K562 (cell line): ENCODE results near the gene PRKG2. TPM values are rescaled to one million over a fixed set of nuclear protein-coding genes. Genes with fewer than 3 reads are reported as not detected.

Experiments
- BHLHE40 ChIP-seq: IDR thresholded peaks from 2 replicates; pipeline ENCODE4 v1.6.1; 2011; ENCODE audit warnings: low read length, improper control_type of control experiment
- CHD2 ChIP-seq: IDR thresholded peaks from 2 replicates; pipeline ENCODE4 v1.6.1; 2011; ENCODE audit warnings: low read depth, low read length
- DIDO1 ChIP-seq: fragments of 450-650 bp; IDR thresholded peaks from 2 replicates; pipeline ENCODE4 v1.6.1; 2016; ENCODE audit warnings: low read depth, missing biosample characterization, missing genetic modification characterization
- GTF2B ChIP-seq: IDR thresholded peaks from 2 replicates; pipeline ENCODE4 v1.6.1; 2011; ENCODE audit not compliant: insufficient read length; ENCODE audit errors: extremely low read depth
- NELFE ChIP-seq: IDR thresholded peaks from 2 replicates; pipeline ENCODE4 v1.6.1; 2011; ENCODE audit warnings: mild to moderate bottlenecking; ENCODE audit not compliant: insufficient read depth, insufficient read length
- NFIC ChIP-seq: fragments of 450-650 bp; IDR thresholded peaks from 2 replicates; pipeline ENCODE4 v1.6.1; 2017; ENCODE audit warnings: mild to moderate bottlenecking, inconsistent platforms
- PML ChIP-seq: IDR thresholded peaks from 2 replicates; pipeline ENCODE4 v1.6.1; 2012; ENCODE audit warnings: low read length, inconsistent platforms
- SMARCA4 ChIP-seq: fragments of 450-650 bp; IDR thresholded peaks from 2 replicates; pipeline ENCODE4 v1.6.1; 2016
- TSC22D4 ChIP-seq: fragments of 450-650 bp; IDR thresholded peaks from 2 replicates; pipeline ENCODE4 v1.6.1; 2016; ENCODE audit warnings: missing genetic modification characterization, missing biosample characterization, control low read depth
- WHSC1 ChIP-seq: IDR thresholded peaks from one replicate; pipeline ENCODE4 v1.6.1; 2012; ENCODE audit warnings: low read length, control low read depth, inconsistent platforms
- ZNF23 ChIP-seq: fragments of 250-450 bp; sonication (Bioruptor Pico); IDR thresholded peaks from 2 replicates; pipeline ENCODE4 v1.4.0; 2020; ENCODE audit warnings: mild to moderate bottlenecking
- polyA plus RNA-seq, 8 experiments: library from polyadenylated mRNA; depleted of rRNA in 4 of 8; stranded (reverse) in 5 of 8; unstranded in 3 of 8; fragments of >200 nt; fragmentation: Nextera tagmentation in 2 of 8; fragmentation: Illumina TruSeq in 1 of 8; extraction: Ambion mirVana in 2 of 8; extraction: Trizol in 1 of 8; gene quantifications; 2 replicates each; pipeline versions ENCODE4 v1.2.1 to v1.2.3, GENCODE V29; 2011 to 2014; ENCODE audit warnings: inconsistent platforms in 1 of 8, missing spikeins in 1 of 8
- total RNA-seq, 7 experiments: library from RNA; depleted of rRNA in 6 of 7; stranded (reverse); fragments of >200 nt in 6 of 7; fragmentation: Illumina TruSeq in 2 of 7; extraction: Trizol in 2 of 7; gene quantifications; 2 replicates each; pipeline versions ENCODE4 v1.2.1 to v1.2.3, GENCODE V29; 2011 to 2021; ENCODE audit warnings: low replicate concordance in 1 of 7
- TF ChIP-seq, protein P1 (sequence below): fragments of 250-450 bp; sonication (Bioruptor Pico); IDR thresholded peaks from 2 replicates; pipeline ENCODE4 v1.8.0; 2021; ENCODE audit warnings: mild to moderate bottlenecking, moderate library complexity

Gene PRKG2
- total and polyA plus RNA-seq, 9 of the 15 experiments (the other 6 are each of a cell fraction or from before 2014, with no cell fraction given), result 0.01 to 0.68 (median 0.34) TPM

DNA sequence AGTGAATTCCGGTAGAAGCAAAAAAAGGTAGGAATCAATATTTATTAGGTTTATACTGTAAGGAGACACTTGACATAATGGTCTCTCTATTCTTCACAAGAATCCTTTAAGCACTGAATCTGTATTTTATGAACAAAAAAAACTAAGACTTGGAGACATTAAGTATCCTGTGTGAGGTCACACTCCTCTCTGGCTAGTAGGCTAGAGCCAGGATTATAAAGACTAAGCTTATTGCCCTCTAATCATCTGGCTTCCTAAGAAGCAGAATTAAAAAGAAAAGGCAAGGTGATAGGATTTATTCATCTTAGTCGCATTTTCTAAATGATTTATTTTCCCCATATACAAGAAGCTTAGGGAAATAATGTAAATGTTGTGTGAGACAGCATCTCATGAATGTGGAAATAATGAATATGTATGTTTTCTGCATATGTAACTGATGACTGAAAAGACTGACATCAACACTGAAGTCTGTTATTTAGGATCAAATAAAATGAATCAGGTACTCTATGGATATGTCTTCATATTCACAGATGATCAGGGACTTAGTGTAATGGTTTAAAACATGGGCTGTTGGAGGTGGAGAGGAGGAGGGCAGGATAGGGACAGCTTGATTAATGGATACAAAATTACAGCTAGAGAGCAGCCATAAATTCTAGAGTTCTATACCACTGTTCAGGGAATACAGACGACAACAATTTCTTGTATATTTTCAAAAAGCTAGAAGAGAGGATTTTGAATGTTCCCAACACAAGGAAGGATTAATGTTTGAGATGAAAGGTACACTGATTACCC is 30.4 kb upstream of the PRKG2 start (continued):
- TF ChIP-seq NELFE, result no peak
- TF ChIP-seq NFIC, result no peak
- no peak for TF ChIP-seq GTF2B
- no peak for TF ChIP-seq PML
- no peak for TF ChIP-seq ZNF23
- TF ChIP-seq WHSC1, result no peak
- TF ChIP-seq DIDO1, result no peak
- no peak for TF ChIP-seq SMARCA4
- no peak for TF ChIP-seq CHD2
- TF ChIP-seq BHLHE40, result no peak
- TF ChIP-seq, protein P1, sequence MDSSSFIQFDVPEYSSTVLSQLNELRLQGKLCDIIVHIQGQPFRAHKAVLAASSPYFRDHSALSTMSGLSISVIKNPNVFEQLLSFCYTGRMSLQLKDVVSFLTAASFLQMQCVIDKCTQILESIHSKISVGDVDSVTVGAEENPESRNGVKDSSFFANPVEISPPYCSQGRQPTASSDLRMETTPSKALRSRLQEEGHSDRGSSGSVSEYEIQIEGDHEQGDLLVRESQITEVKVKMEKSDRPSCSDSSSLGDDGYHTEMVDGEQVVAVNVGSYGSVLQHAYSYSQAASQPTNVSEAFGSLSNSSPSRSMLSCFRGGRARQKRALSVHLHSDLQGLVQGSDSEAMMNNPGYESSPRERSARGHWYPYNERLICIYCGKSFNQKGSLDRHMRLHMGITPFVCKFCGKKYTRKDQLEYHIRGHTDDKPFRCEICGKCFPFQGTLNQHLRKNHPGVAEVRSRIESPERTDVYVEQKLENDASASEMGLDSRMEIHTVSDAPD (CRISPR knock-in tag), result no peak
- TF ChIP-seq TSC22D4 (tag), result no peak
